ENCODE data around the gene SYK. TPM values are rescaled to one million over a fixed set of nuclear protein-coding genes. Genes with fewer than 3 reads are reported as not detected.

SYK gene
- total RNA-seq, 4 donors from 2014 or later, result 6.7 to 22.2 (median 9.0) TPM

- Histone ChIP-seq H3K9me3 (no peaks in the 10 kb centered on the region), H3K36me3 (no peaks in the 10 kb centered on the region), H3K4me1 (no peaks in the 10 kb centered on the region), H3K27me3 (no peaks in the 10 kb centered on the region), H3K4me3 (no peak overlapping the region), H3K27ac (no peak overlapping the region)
- TF ChIP-seq POLR2A (IDR thresholded peaks at IDR 0.05), result no peak
- TF ChIP-seq CTCF (IDR thresholded peaks at IDR 0.05), result no peak
- intact Hi-C loops (cut with DNase I; ENCODE audit: low total_unique reads), result no loop called here
- DNase-seq, result no peak
Measured at GRCh38 chr9:90900130-90900529, 98.5 kb downstream of the SYK start.

GRCh38 chr9:90901933-90902332, 100.3 kb downstream of the SYK start:
- Histone ChIP-seq H3K27ac (no peak overlapping the region), H3K27me3 (no peaks in the 10 kb centered on the region), H3K9me3 (no peaks in the 10 kb centered on the region), H3K4me1 (no peaks in the 10 kb centered on the region), H3K4me3 (no peak overlapping the region), H3K36me3 (no peaks in the 10 kb centered on the region)
- intact Hi-C loops (cut with DNase I; ENCODE audit: low total_unique reads), result no loop called here
- no peak for TF ChIP-seq POLR2A (IDR thresholded peaks at IDR 0.05)
- no peak for TF ChIP-seq CTCF (IDR thresholded peaks at IDR 0.05)
- no peak for DNase-seq

GRCh38 chr9:90903766-90904424, 102.3 kb downstream of the SYK start:
- intact Hi-C loops (cut with DNase I; ENCODE audit: low total_unique reads), result no loop called here

GRCh38 chr9:90904706-90905478, 103.3 kb downstream of the SYK start:
- Histone ChIP-seq H3K27me3 (no peaks in the 10 kb centered on the region), H3K36me3 (no peaks in the 10 kb centered on the region), H3K9me3 (no peaks in the 10 kb centered on the region), H3K4me1 (no peaks in the 10 kb centered on the region), H3K4me3 (no peak overlapping the region), H3K27ac (no peak overlapping the region)
- DNase-seq, result no peak
- no peak for TF ChIP-seq POLR2A (IDR thresholded peaks at IDR 0.05)
- intact Hi-C loops (cut with DNase I; ENCODE audit: low total_unique reads), result no loop called here

More at GRCh38 chr9:90903766-90904424, 102.3 kb downstream of the SYK start:
- H3K27ac ChIP-seq, result no peak overlapping the region
- no peaks in the 10 kb centered on the region for H3K4me1 ChIP-seq
- DNase-seq, result no peak
- H3K36me3 ChIP-seq, result no peaks in the 10 kb centered on the region
- H3K4me3 ChIP-seq, result no peak overlapping the region
- TF ChIP-seq POLR2A (IDR thresholded peaks at IDR 0.05) (no peak), CTCF (IDR thresholded peaks at IDR 0.05) (no peak)
- H3K27me3 ChIP-seq, result no peaks in the 10 kb centered on the region
- no peaks in the 10 kb centered on the region for H3K9me3 ChIP-seq

GRCh38 chr9:90905822-90906221, 104.2 kb downstream of the SYK start:
- H3K9me3 ChIP-seq, result no peaks in the 10 kb centered on the region
- no peaks in the 10 kb centered on the region for H3K27me3 ChIP-seq
- DNase-seq, result no peak
- no peaks in the 10 kb centered on the region for H3K4me1 ChIP-seq
- H3K4me3 ChIP-seq, result no peak overlapping the region
- intact Hi-C loops (cut with DNase I; ENCODE audit: low total_unique reads), result no loop called here
- no peak for TF ChIP-seq CTCF (IDR thresholded peaks at IDR 0.05)
- no peak for TF ChIP-seq POLR2A (IDR thresholded peaks at IDR 0.05)
- H3K36me3 ChIP-seq, result no peaks in the 10 kb centered on the region
- no peak overlapping the region for H3K27ac ChIP-seq
